Measurements from ENCODE around the gene TMEM132A. TPM values are rescaled to one million over a fixed set of nuclear protein-coding genes. Genes with fewer than 3 reads are reported as not detected.

TMEM132A gene
- total RNA-seq, 3 donors from 2014 or later = 3.9 to 11.8 (median 8.5) TPM

GRCh38 chr11:60937144-60937527 is 12.9 kb downstream of the TMEM132A start:
- intact Hi-C loops (cut with DNase I, micrococcal nuclease) = no loop called here
- TF ChIP-seq, protein P1, sequence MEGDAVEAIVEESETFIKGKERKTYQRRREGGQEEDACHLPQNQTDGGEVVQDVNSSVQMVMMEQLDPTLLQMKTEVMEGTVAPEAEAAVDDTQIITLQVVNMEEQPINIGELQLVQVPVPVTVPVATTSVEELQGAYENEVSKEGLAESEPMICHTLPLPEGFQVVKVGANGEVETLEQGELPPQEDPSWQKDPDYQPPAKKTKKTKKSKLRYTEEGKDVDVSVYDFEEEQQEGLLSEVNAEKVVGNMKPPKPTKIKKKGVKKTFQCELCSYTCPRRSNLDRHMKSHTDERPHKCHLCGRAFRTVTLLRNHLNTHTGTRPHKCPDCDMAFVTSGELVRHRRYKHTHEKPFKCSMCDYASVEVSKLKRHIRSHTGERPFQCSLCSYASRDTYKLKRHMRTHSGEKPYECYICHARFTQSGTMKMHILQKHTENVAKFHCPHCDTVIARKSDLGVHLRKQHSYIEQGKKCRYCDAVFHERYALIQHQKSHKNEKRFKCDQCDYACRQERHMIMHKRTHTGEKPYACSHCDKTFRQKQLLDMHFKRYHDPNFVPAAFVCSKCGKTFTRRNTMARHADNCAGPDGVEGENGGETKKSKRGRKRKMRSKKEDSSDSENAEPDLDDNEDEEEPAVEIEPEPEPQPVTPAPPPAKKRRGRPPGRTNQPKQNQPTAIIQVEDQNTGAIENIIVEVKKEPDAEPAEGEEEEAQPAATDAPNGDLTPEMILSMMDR (IDR thresholded peaks at IDR 0.05) = no peak
- Histone ChIP-seq H3K4me1 (ENCODE audit: low read depth) (no peaks in the 10 kb centered on the region), H3K9me3 (no peaks in the 10 kb centered on the region), H3K4me3 (no peak overlapping the region), H3K36me3 (ENCODE audit: low read depth) (no peaks in the 10 kb centered on the region)
- ATAC-seq (no peak), DNase-seq (no peak)

DNA sequence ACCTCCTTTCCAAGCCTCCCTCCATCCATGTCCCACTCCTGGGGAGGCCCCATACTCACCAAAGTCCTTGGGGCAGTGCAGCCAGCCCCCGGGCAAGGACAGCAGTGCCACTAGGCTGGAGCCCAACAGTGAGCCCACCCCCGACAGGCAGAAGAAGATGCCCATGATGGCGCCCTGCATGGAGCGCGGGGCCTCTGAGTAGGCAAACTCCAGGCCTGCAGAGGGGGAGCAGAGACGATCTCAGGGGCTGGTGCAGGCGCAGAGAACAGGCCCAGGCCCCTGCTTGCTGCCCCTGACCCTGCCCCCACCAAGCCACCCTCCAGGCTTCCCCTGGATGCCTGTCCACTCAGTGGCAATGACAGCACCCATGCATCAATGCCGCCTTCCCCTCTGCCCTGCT is 13.6 kb downstream of the TMEM132A start:
- no peak for DNase-seq

GRCh38 chr11:60938500-60938899 is 14.2 kb downstream of the TMEM132A start:
- no peaks in the 10 kb centered on the region for H3K36me3 ChIP-seq (ENCODE audit: low read depth)
- DNase-seq = no peak
- H3K9me3 ChIP-seq = no peaks in the 10 kb centered on the region
- no peak for ATAC-seq
- peaks cover 2% of the 10 kb centered on the region for H3K4me1 ChIP-seq (ENCODE audit: low read depth)
- intact Hi-C loops (cut with DNase I, micrococcal nuclease) = no loop called here
- H3K4me3 ChIP-seq = no peak overlapping the region
- TF ChIP-seq, protein P1 (IDR thresholded peaks at IDR 0.05) = no peak

More for the DNA sequence above, 13.6 kb downstream of the TMEM132A start:
- Histone ChIP-seq H3K4me3 (no peak overlapping the region), H3K4me1 (ENCODE audit: low read depth) (no peaks in the 10 kb centered on the region), H3K9me3 (no peaks in the 10 kb centered on the region), H3K36me3 (ENCODE audit: low read depth) (no peaks in the 10 kb centered on the region)
- TF ChIP-seq, protein P1 (IDR thresholded peaks at IDR 0.05) = no peak
- ATAC-seq = no peak
- intact Hi-C loops (cut with DNase I, micrococcal nuclease) = no loop called here

- intact Hi-C loops (cut with DNase I, micrococcal nuclease) = no loop called here
These were observed 15.0 kb downstream of the TMEM132A start for GRCh38 chr11:60939301-60939700.

GRCh38 chr11:60939855-60940254 is 15.6 kb downstream of the TMEM132A start:
- H3K9me3 ChIP-seq = no peaks in the 10 kb centered on the region
- no peaks in the 10 kb centered on the region for H3K36me3 ChIP-seq (ENCODE audit: low read depth)
- no peak overlapping the region for H3K4me3 ChIP-seq
- intact Hi-C loops (cut with DNase I, micrococcal nuclease) = no loop called here
- DNase-seq (no peak), ATAC-seq (no peak)
- peaks cover 3% of the 10 kb centered on the region for H3K4me1 ChIP-seq (ENCODE audit: low read depth)
- TF ChIP-seq, protein P1 (IDR thresholded peaks at IDR 0.05) = no peak

More at GRCh38 chr11:60939301-60939700, 15.0 kb downstream of the TMEM132A start:
- no peak overlapping the region for H3K4me3 ChIP-seq
- TF ChIP-seq, protein P1 (IDR thresholded peaks at IDR 0.05) = no peak
- H3K9me3 ChIP-seq = no peaks in the 10 kb centered on the region
- DNase-seq (no peak), ATAC-seq (no peak)
- no peaks in the 10 kb centered on the region for H3K36me3 ChIP-seq (ENCODE audit: low read depth)
- peaks cover 3% of the 10 kb centered on the region for H3K4me1 ChIP-seq (ENCODE audit: low read depth)
